ENCODE results near the gene IDH2.

The IDH2 gene

GRCh38 chr15:90042766-90043529, 59.3 kb downstream of the IDH2 start:
- no peak for DNase-seq

- no peak for DNase-seq
Measured at GRCh38 chr15:90042356-90042755, 59.9 kb downstream of the IDH2 start.

- DNase-seq = no peak
Measured at GRCh38 chr15:90040618-90041017, 61.6 kb downstream of the IDH2 start.

- DNase-seq = no peak
Measured at GRCh38 chr15:90039996-90040395, 62.3 kb downstream of the IDH2 start.

- DNase-seq = no peak
Measured at GRCh38 chr15:90038632-90039095, 63.6 kb downstream of the IDH2 start.

- DNase-seq = peak; percentile 42 to 45
Measured at GRCh38 chr15:90037961-90038631, 64.2 kb downstream of the IDH2 start.

- DNase-seq = no peak
Measured at GRCh38 chr15:90037511-90037860, 64.8 kb downstream of the IDH2 start.

- DNase-seq = no peak
Measured at GRCh38 chr15:90036806-90037510, 65.3 kb downstream of the IDH2 start.

- no peak for DNase-seq
Measured at GRCh38 chr15:90036343-90036742, 65.9 kb downstream of the IDH2 start.

- no peak for DNase-seq
Measured at GRCh38 chr15:90035840-90036230, 66.4 kb downstream of the IDH2 start.

GRCh38 chr15:90035095-90035839, 67.0 kb downstream of the IDH2 start:
- DNase-seq = peak in 1 of 2 donors; percentile 52

GRCh38 chr15:90033448-90033847, 68.8 kb downstream of the IDH2 start:
- no peak for DNase-seq

All from CD4-positive, alpha-beta T cell treated with Interferon alpha-2 for 1 hour (primary cell).